Measurements from ENCODE around the gene TMEM238L. TPM values are rescaled to one million over a fixed set of nuclear protein-coding genes. Genes with fewer than 3 reads are reported as not detected.

TMEM238L gene
- total RNA-seq, 2 experiments from 2014 or later, result not detected

- H3K36me3 Mint-ChIP-seq, result no peaks in the 10 kb centered on the region
Measured at GRCh38 chr17:10798332-10798749, 5.6 kb downstream of the TMEM238L start.

GRCh38 chr17:10797476-10798328 is 6.2 kb downstream of the TMEM238L start:
- H3K9me3 Mint-ChIP-seq, result no peaks in the 10 kb centered on the region
- H3K36me3 Mint-ChIP-seq, result no peaks in the 10 kb centered on the region
- no peak for DNase-seq
- peaks cover 5% of the 10 kb centered on the region for H3K4me1 Mint-ChIP-seq
- POLR2A ChIA-PET, result no interaction called here
- H3K27ac Mint-ChIP-seq, result no peak overlapping the region
- no peak for ATAC-seq (ENCODE audit: low read depth)
- no peaks in the 10 kb centered on the region for H3K27me3 Mint-ChIP-seq
- no peak overlapping the region for H3K4me3 Mint-ChIP-seq

More at GRCh38 chr17:10798332-10798749, 5.6 kb downstream of the TMEM238L start:
- Mint-ChIP-seq H3K9me3 (no peaks in the 10 kb centered on the region), H3K27me3 (no peaks in the 10 kb centered on the region), H3K4me3 (no peak overlapping the region), H3K4me1 (peaks cover 4% of the 10 kb centered on the region), H3K27ac (no peak overlapping the region)
- ATAC-seq (ENCODE audit: low read depth), result no peak
- DNase-seq, result no peak
- POLR2A ChIA-PET, result no interaction called here

- ATAC-seq (ENCODE audit: low read depth) (no peak), DNase-seq (no peak)
- POLR2A ChIA-PET, result no interaction called here
- Mint-ChIP-seq H3K27ac (no peak overlapping the region), H3K27me3 (no peaks in the 10 kb centered on the region), H3K4me1 (peaks cover 5% of the 10 kb centered on the region), H3K4me3 (no peak overlapping the region), H3K9me3 (no peaks in the 10 kb centered on the region), H3K36me3 (no peaks in the 10 kb centered on the region)
Measured at GRCh38 chr17:10793816-10794215, 10.1 kb downstream of the TMEM238L start.

GRCh38 chr17:10793256-10793655 is 10.6 kb downstream of the TMEM238L start:
- ATAC-seq (ENCODE audit: low read depth) (no peak), DNase-seq (no peak)
- Mint-ChIP-seq H3K9me3 (no peaks in the 10 kb centered on the region), H3K27ac (no peak overlapping the region), H3K27me3 (no peaks in the 10 kb centered on the region), H3K36me3 (no peaks in the 10 kb centered on the region), H3K4me1 (peaks cover 5% of the 10 kb centered on the region), H3K4me3 (no peak overlapping the region)
- POLR2A ChIA-PET, result no interaction called here

GRCh38 chr17:10792151-10792550 is 11.7 kb downstream of the TMEM238L start:
- no peak overlapping the region for H3K27ac Mint-ChIP-seq
- DNase-seq, result peak; percentile 28
- ATAC-seq (ENCODE audit: low read depth), result peak; percentile 56
- H3K9me3 Mint-ChIP-seq, result no peaks in the 10 kb centered on the region
- POLR2A ChIA-PET, result no interaction called here
- peaks cover 5% of the 10 kb centered on the region for H3K4me1 Mint-ChIP-seq
- no peaks in the 10 kb centered on the region for H3K27me3 Mint-ChIP-seq
- H3K36me3 Mint-ChIP-seq, result no peaks in the 10 kb centered on the region
- no peak overlapping the region for H3K4me3 Mint-ChIP-seq

GRCh38 chr17:10790491-10791401 is 13.2 kb downstream of the TMEM238L start:
- Mint-ChIP-seq H3K27ac (no peak overlapping the region), H3K36me3 (no peaks in the 10 kb centered on the region), H3K9me3 (no peaks in the 10 kb centered on the region), H3K4me1 (peaks cover 5% of the 10 kb centered on the region), H3K4me3 (no peak overlapping the region), H3K27me3 (no peaks in the 10 kb centered on the region)
- DNase-seq (no peak), ATAC-seq (ENCODE audit: low read depth) (no peak)
- POLR2A ChIA-PET, result no interaction called here

GRCh38 chr17:10789694-10790271 is 14.1 kb downstream of the TMEM238L start:
- no peaks in the 10 kb centered on the region for H3K36me3 Mint-ChIP-seq
- no peak overlapping the region for H3K27ac Mint-ChIP-seq
- DNase-seq (no peak), ATAC-seq (ENCODE audit: low read depth) (no peak)
- H3K27me3 Mint-ChIP-seq, result no peaks in the 10 kb centered on the region
- no peaks in the 10 kb centered on the region for H3K9me3 Mint-ChIP-seq
- H3K4me1 Mint-ChIP-seq, result peaks cover 5% of the 10 kb centered on the region
- POLR2A ChIA-PET, result no interaction called here
- H3K4me3 Mint-ChIP-seq, result no peak overlapping the region

- peaks cover 3% of the 10 kb centered on the region for H3K27me3 Mint-ChIP-seq
- peak overlapping the region; percentile 14 for H3K27ac Mint-ChIP-seq
- DNase-seq, result no peak
- H3K4me1 Mint-ChIP-seq, result no peaks in the 10 kb centered on the region
- no peaks in the 10 kb centered on the region for H3K36me3 Mint-ChIP-seq
- POLR2A ChIA-PET, result no interaction called here
- H3K4me3 Mint-ChIP-seq, result no peak overlapping the region
- no peak for ATAC-seq (ENCODE audit: low read depth)
- H3K9me3 Mint-ChIP-seq, result peaks cover 2% of the 10 kb centered on the region
Measured at GRCh38 chr17:10787306-10788045, 16.4 kb downstream of the TMEM238L start.

GRCh38 chr17:10785295-10785694 is 18.6 kb downstream of the TMEM238L start:
- Mint-ChIP-seq H3K4me3 (no peak overlapping the region), H3K27ac (no peak overlapping the region), H3K9me3 (peaks cover 2% of the 10 kb centered on the region), H3K36me3 (no peaks in the 10 kb centered on the region), H3K27me3 (peaks cover 3% of the 10 kb centered on the region), H3K4me1 (no peaks in the 10 kb centered on the region)
- DNase-seq, result no peak
- POLR2A ChIA-PET, result no interaction called here
- ATAC-seq (ENCODE audit: low read depth), result no peak

GRCh38 chr17:10779609-10780008 is 24.3 kb downstream of the TMEM238L start:
- Mint-ChIP-seq H3K36me3 (no peaks in the 10 kb centered on the region), H3K9me3 (peaks cover 2% of the 10 kb centered on the region), H3K27ac (no peak overlapping the region), H3K4me3 (no peak overlapping the region), H3K4me1 (no peaks in the 10 kb centered on the region), H3K27me3 (peaks cover 3% of the 10 kb centered on the region)
- POLR2A ChIA-PET, result no interaction called here
- no peak for DNase-seq
- ATAC-seq (ENCODE audit: low read depth), result no peak

- POLR2A ChIA-PET, result no interaction called here
- DNase-seq, result no peak
- Mint-ChIP-seq H3K9me3 (peaks cover 5% of the 10 kb centered on the region), H3K27me3 (peaks cover 6% of the 10 kb centered on the region), H3K4me1 (no peaks in the 10 kb centered on the region), H3K36me3 (no peaks in the 10 kb centered on the region), H3K27ac (no peak overlapping the region), H3K4me3 (no peak overlapping the region)
- ATAC-seq (ENCODE audit: low read depth), result no peak
Measured at GRCh38 chr17:10777890-10778289, 26.0 kb downstream of the TMEM238L start.

- Mint-ChIP-seq H3K27me3 (peaks cover 3% of the 10 kb centered on the region), H3K27ac (no peak overlapping the region), H3K36me3 (no peaks in the 10 kb centered on the region)
Measured at GRCh38 chr17:10777131-10777807, 26.6 kb downstream of the TMEM238L start.

More at GRCh38 chr17:10777131-10777807, 26.6 kb downstream of the TMEM238L start:
- DNase-seq (no peak), ATAC-seq (ENCODE audit: low read depth) (no peak)
- POLR2A ChIA-PET, result no interaction called here
- H3K4me3 Mint-ChIP-seq, result no peak overlapping the region
- peaks cover 2% of the 10 kb centered on the region for H3K9me3 Mint-ChIP-seq
- H3K4me1 Mint-ChIP-seq, result peaks cover 4% of the 10 kb centered on the region
